BJ (cell line): Measurements from ENCODE around the gene KIF2A. TPM values are rescaled to one million over a fixed set of nuclear protein-coding genes. Genes with fewer than 3 reads are reported as not detected.

Experiments used
- CTCF ChIA-PET: fragments of 350-600 bp; formaldehyde crosslinking; extraction: SDS; loops from one replicate; lab custom pipeline; 2021; ENCODE audit warnings: antibody characterized with exemption, inconsistent platforms; lab: Yijun Ruan, JAX
- POLR2A ChIA-PET: fragments of 300-600 bp; sonication (Branson Sonifier 250); formaldehyde crosslinking; extraction: SDS; loops from one replicate; lab custom pipeline; 2021; ENCODE audit warnings: antibody characterized with exemption; lab: Charles Lee
- DNase-seq: peaks from one replicate; pipeline ENCODE4 v3.0.0-alpha.2; 2011; ENCODE audit warnings: low read depth
- H3K27me3 ChIP-seq: 2 replicates; pipeline ENCODE4 v1.6.0; 2011; ENCODE audit warnings: low read length; ENCODE audit not compliant: control insufficient read depth, insufficient read depth
- H3K36me3 ChIP-seq: 2 replicates; pipeline ENCODE4 v1.5.1; 2011; ENCODE audit warnings: low read length; ENCODE audit not compliant: control insufficient read depth, insufficient read depth
- H3K4me3 ChIP-seq: 2 replicates; pipeline ENCODE4 v1.5.1; 2011; ENCODE audit warnings: low read depth, mild to moderate bottlenecking, control low read depth, low read length
- CTCF ChIP-seq: IDR thresholded peaks from 2 replicates; pipeline ENCODE4 v1.5.1; 2011; ENCODE audit warnings: low read depth, mild to moderate bottlenecking, control low read depth, inconsistent platforms, low read length, moderate library complexity; ENCODE audit not compliant: insufficient read depth
- polyA plus RNA-seq: library from polyadenylated mRNA; depleted of rRNA; stranded (reverse); fragments of >200 nt; gene quantifications from 2 replicates; pipeline ENCODE4 v1.2.3, GENCODE V29; 2011

The KIF2A gene
- polyA plus RNA-seq, 1 experiment, result 11.6 TPM

- POLR2A ChIA-PET, result no interaction called here
- no peaks in the 10 kb centered on the region for H3K27me3 ChIP-seq
- no peak overlapping the region for H3K4me3 ChIP-seq
- no peak for DNase-seq
- H3K36me3 ChIP-seq, result no peaks in the 10 kb centered on the region
- CTCF ChIA-PET, result no interaction called here
- no peak for TF ChIP-seq CTCF
Measured at GRCh38 chr5:62314213-62314830, 8.3 kb downstream of the KIF2A start.

GRCh38 chr5:62315376-62316175 lies 9.6 kb downstream of the KIF2A start:
- DNase-seq, result no peak
- POLR2A ChIA-PET, result no interaction called here
- Histone ChIP-seq H3K36me3 (no peaks in the 10 kb centered on the region), H3K27me3 (no peaks in the 10 kb centered on the region), H3K4me3 (no peak overlapping the region)
- CTCF ChIA-PET, result no interaction called here
- no peak for TF ChIP-seq CTCF

GRCh38 chr5:62316176-62316502 lies 10.1 kb downstream of the KIF2A start:
- H3K4me3 ChIP-seq, result no peak overlapping the region
- CTCF ChIA-PET, result no interaction called here
- no peak for TF ChIP-seq CTCF
- POLR2A ChIA-PET, result no interaction called here
- H3K36me3 ChIP-seq, result no peaks in the 10 kb centered on the region
- H3K27me3 ChIP-seq, result no peaks in the 10 kb centered on the region
- DNase-seq, result no peak

GRCh38 chr5:62317810-62318209 lies 11.8 kb downstream of the KIF2A start:
- DNase-seq, result no peak
- no peak for TF ChIP-seq CTCF
- no peaks in the 10 kb centered on the region for H3K36me3 ChIP-seq
- ChIA-PET POLR2A (no interaction called here), CTCF (interaction anchor here (1.0 kb wide), 1 partner anchor 29 kb away, joined by 3 read pairs; no protein-coding TSS in a partner anchor)
- H3K27me3 ChIP-seq, result no peaks in the 10 kb centered on the region
- no peak overlapping the region for H3K4me3 ChIP-seq

GRCh38 chr5:62322484-62322883 lies 16.5 kb downstream of the KIF2A start:
- no peak for TF ChIP-seq CTCF
- CTCF ChIA-PET, result no interaction called here
- no peaks in the 10 kb centered on the region for H3K27me3 ChIP-seq
- H3K36me3 ChIP-seq, result no peaks in the 10 kb centered on the region
- H3K4me3 ChIP-seq, result no peak overlapping the region
- DNase-seq, result no peak
- POLR2A ChIA-PET, result no interaction called here
